Esophagus muscularis mucosa (tissue), 4 donors: ENCODE data around the gene SYT6. TPM values are rescaled to one million over a fixed set of nuclear protein-coding genes. Genes with fewer than 3 reads are reported as not detected.

Experiments
- DNase-seq: peaks from one replicate; pipeline ENCODE4 v3.0.0-alpha.2; 2017; ENCODE audit errors: extremely low spot score
- H3K27ac ChIP-seq, 4 donors: fragments of 200-600 bp; sonication (generic); replicated peaks in 1 of 4; 1 replicate in 3 of 4; 2 replicates in 1 of 4; pipeline ENCODE4 v1.5.1; 2016 to 2019; ENCODE audit warnings: mild to moderate bottlenecking in 1 of 4
- H3K27me3 ChIP-seq, 4 donors: fragments of 200-600 bp; sonication (generic); one replicate each; pipeline versions ENCODE4 v1.5.1 to v1.6.0; 2016 to 2019
- H3K36me3 ChIP-seq, 4 donors: fragments of 200-600 bp; sonication (generic); one replicate each; pipeline ENCODE4 v1.5.1; 2016 to 2019
- H3K4me1 ChIP-seq, 4 donors: fragments of 200-600 bp; sonication (generic); one replicate each; pipeline ENCODE4 v1.5.1; 2016 to 2019
- H3K4me3 ChIP-seq, 4 donors: fragments of 200-600 bp; sonication (generic); 1 replicate in 2 of 4; 2 replicates in 2 of 4; pipeline ENCODE4 v1.5.1; 2016 to 2019; ENCODE audit warnings: mild to moderate bottlenecking in 4 of 4, moderate library complexity in 1 of 4
- H3K9me3 ChIP-seq, 4 donors: fragments of 200-600 bp; sonication (generic); 1 replicate in 3 of 4; 2 replicates in 1 of 4; pipeline ENCODE4 v1.5.1; 2016 to 2019
- CTCF ChIP-seq, 3 experiments: fragments of 200-600 bp in 2 of 3; fragments of 450-650 bp in 1 of 3; sonication (generic) in 2 of 3; IDR thresholded peaks; one replicate each; pipeline ENCODE4 v1.5.1; 2017 to 2019; ENCODE audit warnings: antibody characterized with exemption in 3 of 3, mild to moderate bottlenecking in 2 of 3, moderate library complexity in 1 of 3
- EP300 ChIP-seq: sonication (generic); formaldehyde crosslinking; IDR thresholded peaks from one replicate; pipeline ENCODE4 v1.6.1; 2017; ENCODE audit warnings: antibody characterized with exemption
- POLR2A ChIP-seq: fragments of 450-650 bp; IDR thresholded peaks from one replicate; pipeline ENCODE4 v1.6.1; 2017; ENCODE audit warnings: antibody characterized with exemption, moderate library complexity, mild to moderate bottlenecking, low read depth
- POLR2AphosphoS5 ChIP-seq, 2 donors: sonication (generic); formaldehyde crosslinking; IDR thresholded peaks; one replicate each; pipeline ENCODE4 v1.6.1; 2017; ENCODE audit warnings: antibody characterized with exemption in 2 of 2
- WGBS: methylation state at CpG from one replicate; pipeline ENCODE4 v1.1.5; 2018; 5-methylcytosine and 5-hydroxymethylcytosine counted together
- intact Hi-C: fragments of 100-400 bp; cut with DNase I; formaldehyde crosslinking; loops from one replicate; pipeline ENCODE4 v1.15.1; 2023
- total RNA-seq, 4 donors: library from RNA; depleted of rRNA; stranded (reverse); fragments of >200 nt; gene quantifications; one replicate each; pipeline versions ENCODE4 v1.1.0 to v1.2.1, GENCODE V29; 2016

SYT6 gene
- total RNA-seq, 4 donors from 2014 or later = 0.06 to 0.83 TPM; not detected in 2

GRCh38 chr1:114122941-114123618, 30.6 kb downstream of the SYT6 start:
- Histone ChIP-seq H3K27me3 (no peaks in the 10 kb centered on the region), H3K4me3 (no peak overlapping the region), H3K4me1 (no peaks in the 10 kb centered on the region), H3K27ac (no peak overlapping the region), H3K9me3 (no peaks in the 10 kb centered on the region), H3K36me3 (no peaks in the 10 kb centered on the region)
- TF ChIP-seq EP300 (no peak), POLR2A (no peak), POLR2AphosphoS5 (IDR thresholded peaks at IDR 0.05) (no peak), CTCF (IDR thresholded peaks at IDR 0.05) (no peak)
- WGBS = 72% methylated on average over 7 of the region's 9 CpGs
- intact Hi-C loops = no loop called here
- DNase-seq = no peak

GRCh38 chr1:114118351-114118990, 35.2 kb downstream of the SYT6 start:
- TF ChIP-seq POLR2A (no peak), EP300 (no peak), CTCF (IDR thresholded peaks at IDR 0.05) (no peak), POLR2AphosphoS5 (IDR thresholded peaks at IDR 0.05) (no peak)
- intact Hi-C loops = no loop called here
- DNase-seq = no peak
- Histone ChIP-seq H3K27me3 (no peaks in the 10 kb centered on the region), H3K27ac (no peak overlapping the region), H3K36me3 (no peaks in the 10 kb centered on the region), H3K4me3 (no peak overlapping the region), H3K4me1 (no peaks in the 10 kb centered on the region), H3K9me3 (no peaks in the 10 kb centered on the region)
- WGBS = 59% methylated on average over 15 of the region's 17 CpGs

GRCh38 chr1:114117654-114118053, 36.0 kb downstream of the SYT6 start:
- intact Hi-C loops = no loop called here
- WGBS = 80% methylated on average over 6 of the region's 8 CpGs
- Histone ChIP-seq H3K27ac (no peak overlapping the region), H3K9me3 (no peaks in the 10 kb centered on the region), H3K27me3 (no peaks in the 10 kb centered on the region), H3K36me3 (no peaks in the 10 kb centered on the region), H3K4me3 (no peak overlapping the region), H3K4me1 (no peaks in the 10 kb centered on the region)
- DNase-seq = no peak
- no peak for TF ChIP-seq EP300
- TF ChIP-seq CTCF (IDR thresholded peaks at IDR 0.05) = no peak
- TF ChIP-seq POLR2A = no peak
- TF ChIP-seq POLR2AphosphoS5 (IDR thresholded peaks at IDR 0.05) = no peak

- no peak overlapping the region for H3K4me3 ChIP-seq
- 67% methylated on average over 5 of the region's 6 CpGs for WGBS
- TF ChIP-seq EP300 (no peak), POLR2AphosphoS5 (IDR thresholded peaks at IDR 0.05) (no peak), POLR2A (no peak), CTCF (IDR thresholded peaks at IDR 0.05) (no peak)
- no peaks in the 10 kb centered on the region for H3K9me3 ChIP-seq
- no peak overlapping the region for H3K27ac ChIP-seq
- no peaks in the 10 kb centered on the region for H3K4me1 ChIP-seq
- intact Hi-C loops = no loop called here
- no peak for DNase-seq
- H3K36me3 ChIP-seq = no peaks in the 10 kb centered on the region
- no peaks in the 10 kb centered on the region for H3K27me3 ChIP-seq
Observed at GRCh38 chr1:114116086-114116485, 37.6 kb downstream of the SYT6 start.
